HK-2 (cell line): Measurements from ENCODE around the gene ALK.

Experiments
- DNase-seq: peaks from one replicate; pipeline ENCODE4 v3.0.0-alpha.2; 2018; ENCODE audit not compliant: unreplicated experiment

Gene ALK

DNA sequence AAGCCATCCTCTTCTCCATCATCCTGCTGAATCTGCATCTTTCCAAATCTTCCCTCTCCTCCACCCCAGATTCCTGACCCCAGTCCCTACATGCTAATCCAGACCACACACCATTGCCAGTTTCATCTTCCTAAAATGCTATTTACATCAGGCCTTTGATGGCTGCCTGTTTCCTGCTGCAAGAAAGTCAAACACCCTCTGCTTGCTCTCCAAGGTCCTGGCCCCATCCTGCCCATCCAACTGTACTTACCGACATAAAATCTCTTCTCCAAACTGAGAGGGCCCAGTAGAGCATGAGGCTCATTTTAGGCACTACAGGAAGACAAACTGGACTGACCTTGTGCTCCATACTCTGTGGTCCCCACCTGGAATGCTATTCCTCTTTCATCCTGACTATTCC is 19.0 kb downstream of the ALK start:
- no peak for DNase-seq

DNA sequence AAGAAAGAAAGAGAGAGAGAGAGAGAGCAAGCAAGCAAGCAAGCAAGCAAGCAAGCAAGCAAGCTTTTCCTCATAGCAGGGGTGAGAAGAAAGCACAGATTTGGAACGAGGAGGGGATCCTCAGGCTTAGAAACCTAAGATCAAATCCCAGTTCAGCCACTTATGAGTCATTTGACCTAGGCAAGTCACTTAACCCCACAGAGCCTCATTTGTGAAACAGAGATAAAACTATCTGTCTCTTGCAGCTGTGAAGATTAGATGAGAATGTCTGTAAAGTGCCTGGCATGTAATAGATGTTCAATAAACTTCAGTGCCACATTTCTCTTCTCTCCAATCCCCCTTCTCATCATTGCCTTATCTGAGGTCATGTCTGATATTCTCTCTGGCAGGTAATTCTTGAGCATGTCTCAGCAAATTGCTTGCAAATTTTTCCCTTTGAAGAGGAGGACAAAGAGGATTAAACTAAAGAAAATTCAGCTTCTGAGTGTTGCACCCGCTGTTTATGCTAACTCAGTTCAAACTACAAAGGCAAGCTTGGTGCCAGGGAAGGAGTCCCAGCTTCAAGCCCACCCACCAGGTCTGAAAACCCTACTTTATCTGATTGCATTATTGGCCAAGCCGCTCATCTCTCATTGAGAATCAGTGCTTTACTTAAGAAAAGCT is 20.3 kb downstream of the ALK start:
- no peak for DNase-seq

DNA sequence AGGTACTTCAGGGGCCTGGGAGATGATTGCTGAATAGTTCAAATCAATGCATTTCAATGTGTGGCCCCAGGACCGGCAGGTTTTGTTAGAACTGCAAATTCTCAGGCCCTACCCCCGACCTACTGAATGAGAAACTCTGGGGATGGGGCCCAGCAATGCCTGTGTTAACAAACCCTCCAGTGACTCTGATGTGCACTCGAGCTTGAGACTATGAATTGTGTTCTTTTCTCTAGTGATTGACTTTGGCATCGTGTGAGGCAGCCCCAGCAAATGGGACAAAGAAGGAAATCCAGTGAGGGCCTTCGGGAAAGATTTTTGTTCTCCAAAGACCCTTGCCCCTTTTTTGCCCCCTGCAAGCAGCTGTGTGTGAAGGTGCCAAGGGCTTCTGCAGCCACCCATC is 22.4 kb downstream of the ALK start:
- DNase-seq, result no peak

DNA sequence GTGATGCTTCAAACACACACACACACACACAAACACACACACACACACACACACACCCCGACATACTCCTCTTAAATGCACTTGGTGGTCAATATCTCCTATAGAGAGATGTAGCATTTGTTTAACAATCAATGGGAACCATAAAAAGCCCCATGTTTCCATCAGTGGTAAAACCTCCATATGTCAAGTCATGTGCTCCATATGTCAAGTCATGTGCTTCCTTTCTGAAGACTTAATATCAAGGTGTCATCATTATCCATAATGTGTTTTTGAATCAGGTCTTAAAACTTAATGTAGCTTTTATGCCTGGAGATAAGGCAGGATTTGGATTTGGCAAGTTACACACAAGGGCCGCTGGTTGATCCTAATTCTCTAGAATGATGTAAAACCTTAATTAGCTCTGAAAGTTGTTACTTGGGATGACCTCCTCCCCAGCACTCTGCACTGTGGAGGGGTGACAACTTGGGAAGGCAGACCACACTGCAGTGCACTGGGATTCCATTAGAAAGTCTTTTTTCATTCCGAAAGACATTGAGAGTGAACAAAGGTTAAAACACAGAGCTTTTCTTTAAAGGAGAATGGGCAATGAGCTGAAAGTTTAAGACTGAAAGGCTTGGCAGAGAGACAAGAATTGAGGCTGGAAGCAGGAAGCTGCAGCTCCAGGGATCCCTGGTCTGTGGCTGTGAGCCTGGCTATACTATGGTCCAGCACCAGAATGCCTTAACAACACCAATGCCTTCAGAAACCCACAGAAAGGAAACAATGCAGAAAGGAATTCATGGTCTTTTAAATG is 26.4 kb downstream of the ALK start:
- DNase-seq, result no peak

DNA sequence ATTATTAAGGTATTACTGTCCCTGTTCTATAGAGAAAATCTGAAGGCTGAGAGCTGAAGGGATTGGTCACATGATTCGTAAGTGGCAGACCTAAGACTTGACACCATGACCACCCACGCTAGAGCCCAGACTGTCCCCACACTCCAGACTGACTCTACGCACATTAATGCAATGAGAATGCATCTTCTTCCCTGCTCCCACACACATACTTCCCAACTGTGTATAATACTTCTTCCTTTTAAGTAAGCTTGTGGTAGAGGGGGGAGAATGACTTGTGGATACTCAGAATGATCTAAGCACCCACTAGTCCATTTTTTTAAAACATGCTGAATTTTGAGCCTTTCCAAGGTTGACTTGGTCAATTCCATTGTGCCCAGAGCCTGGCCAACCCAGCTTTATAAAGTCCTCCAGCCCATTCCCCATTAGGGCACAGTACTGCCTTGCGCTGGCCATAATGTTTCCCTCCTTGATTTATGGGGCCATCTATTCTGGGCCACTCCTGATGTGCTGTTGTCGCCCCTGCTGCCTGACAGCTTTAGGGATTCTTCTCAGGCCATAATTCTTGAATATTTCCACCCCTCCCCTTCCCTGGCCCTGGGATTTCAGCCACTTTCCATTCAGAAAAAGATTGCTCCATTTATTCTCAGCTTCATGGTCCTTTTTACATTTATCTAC is 28.7 kb downstream of the ALK start:
- no peak for DNase-seq

DNA sequence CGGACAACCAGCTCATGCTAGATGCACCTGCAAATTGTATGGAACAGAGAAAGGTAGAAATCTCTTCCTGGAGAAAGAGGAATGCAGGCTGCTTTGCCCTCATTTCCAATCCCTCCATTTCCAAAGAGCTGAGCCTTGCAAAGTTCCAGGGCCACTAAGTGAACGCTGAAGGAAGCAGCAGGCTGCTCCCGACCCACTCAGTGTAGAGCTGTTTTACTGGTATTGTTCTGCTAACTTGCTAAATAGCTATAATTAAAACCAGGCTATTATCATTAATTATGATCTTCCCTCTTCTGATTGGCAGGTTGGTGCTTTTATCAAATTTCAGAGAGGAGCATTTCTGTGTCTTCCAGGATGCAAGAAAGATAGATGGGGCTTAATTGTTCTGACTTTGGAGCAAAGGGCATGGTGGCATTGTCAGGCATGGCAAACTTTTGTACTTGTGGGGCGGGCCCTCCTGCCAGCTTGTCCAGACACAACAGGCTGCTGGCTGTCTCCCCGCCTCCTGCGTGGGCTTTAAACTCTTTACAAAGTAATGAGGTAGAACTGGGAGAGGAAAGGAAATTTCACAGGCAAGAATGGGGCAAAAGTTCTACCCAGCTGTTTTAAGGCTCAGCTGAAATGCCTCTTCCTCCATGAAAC is 40.2 kb downstream of the ALK start:
- DNase-seq, result no peak

DNA sequence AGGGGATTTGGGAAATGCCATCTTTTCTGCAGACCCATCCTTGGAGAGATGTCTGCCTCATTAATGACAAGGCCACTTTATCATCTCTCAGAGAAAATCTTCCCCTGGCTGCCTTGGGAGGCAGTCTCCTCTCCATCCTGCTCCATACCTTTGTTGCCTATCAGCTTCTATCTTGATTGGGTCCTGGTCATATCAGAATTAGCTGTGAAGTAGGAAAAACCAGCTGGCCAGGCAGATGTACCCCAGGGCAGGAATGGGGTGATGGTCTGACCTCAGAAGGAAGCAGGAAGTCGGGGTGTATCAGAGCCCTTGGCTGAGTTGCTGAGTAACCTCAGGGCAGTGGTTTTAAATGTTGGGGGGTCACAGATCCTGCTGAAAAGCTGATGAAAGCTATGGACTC is 41.3 kb downstream of the ALK start:
- DNase-seq, result no peak

DNA sequence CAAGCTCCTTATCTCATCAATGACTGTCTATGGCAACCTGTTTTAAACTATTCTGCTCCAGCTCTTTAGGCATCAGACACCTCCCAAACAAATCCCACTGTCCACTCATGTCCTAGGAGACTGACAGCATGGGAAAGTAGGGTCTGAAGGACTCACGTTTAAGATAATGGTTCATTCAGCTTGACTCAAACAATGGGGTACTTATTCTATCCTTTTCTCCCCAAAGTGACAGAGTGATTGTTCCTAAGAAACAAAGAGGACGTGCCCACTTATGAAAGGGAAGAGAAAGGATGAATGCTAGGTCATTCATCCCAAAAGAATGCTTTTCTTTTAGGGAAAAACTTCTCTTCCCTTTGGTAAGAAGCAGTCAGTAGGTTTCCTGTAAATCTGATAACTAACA is 41.9 kb downstream of the ALK start:
- no peak for DNase-seq

DNA sequence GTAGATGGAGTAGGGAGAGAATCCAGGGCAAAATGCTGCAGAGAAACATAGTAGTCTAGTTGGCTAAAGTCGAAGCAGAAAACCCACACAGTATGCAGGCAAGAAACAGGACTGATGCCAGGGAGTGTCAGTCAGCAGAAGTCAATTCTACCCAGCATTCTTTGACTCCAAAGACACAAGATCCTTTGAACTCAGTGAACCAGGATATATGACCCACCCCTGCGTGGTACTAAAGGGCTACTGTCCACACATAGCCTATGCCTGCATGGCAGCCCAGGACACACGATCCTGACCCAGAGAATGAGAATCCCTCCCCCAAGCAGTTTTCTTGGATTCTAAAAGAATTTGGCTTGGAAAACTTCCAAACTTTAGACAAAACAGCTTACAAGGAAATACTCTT is 42.5 kb downstream of the ALK start:
- peak; percentile 27 for DNase-seq

DNA sequence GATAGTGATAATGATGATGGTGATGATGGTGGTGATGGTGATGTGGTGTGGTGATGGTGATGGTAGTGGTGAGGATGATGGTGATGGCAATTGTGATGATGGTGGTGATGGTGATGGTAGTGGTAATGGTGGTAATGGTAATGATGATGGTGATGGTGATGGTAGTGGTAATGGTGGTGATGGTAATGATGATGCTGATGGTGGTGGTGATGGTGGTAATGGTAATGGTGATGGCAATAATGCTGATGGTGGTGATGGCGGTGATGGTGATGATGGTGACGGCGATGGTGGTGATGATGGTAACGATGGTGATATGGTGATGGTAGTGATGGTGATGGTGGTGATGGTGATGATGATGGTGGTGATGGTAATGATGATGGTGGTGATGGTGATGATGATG is 45.0 kb downstream of the ALK start:
- no peak for DNase-seq

DNA sequence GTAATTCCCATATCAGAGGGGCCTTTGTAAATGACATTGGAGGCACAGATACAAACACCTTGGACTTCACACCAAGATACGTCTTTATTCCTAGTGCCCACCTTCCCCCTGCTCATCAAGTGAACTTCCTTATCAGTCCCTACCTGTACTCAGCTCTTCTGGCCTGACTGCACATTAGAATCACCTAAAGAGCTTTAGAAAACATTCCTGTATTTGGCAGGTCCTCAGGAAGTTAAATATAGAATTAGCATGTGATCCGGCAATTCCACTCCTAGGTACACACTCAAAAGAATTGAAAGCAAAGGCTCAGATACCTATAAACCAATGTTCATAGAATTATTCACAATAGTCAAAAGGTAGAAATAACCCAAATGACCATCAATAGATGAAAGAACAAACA is 46.6 kb downstream of the ALK start:
- no peak for DNase-seq

DNA sequence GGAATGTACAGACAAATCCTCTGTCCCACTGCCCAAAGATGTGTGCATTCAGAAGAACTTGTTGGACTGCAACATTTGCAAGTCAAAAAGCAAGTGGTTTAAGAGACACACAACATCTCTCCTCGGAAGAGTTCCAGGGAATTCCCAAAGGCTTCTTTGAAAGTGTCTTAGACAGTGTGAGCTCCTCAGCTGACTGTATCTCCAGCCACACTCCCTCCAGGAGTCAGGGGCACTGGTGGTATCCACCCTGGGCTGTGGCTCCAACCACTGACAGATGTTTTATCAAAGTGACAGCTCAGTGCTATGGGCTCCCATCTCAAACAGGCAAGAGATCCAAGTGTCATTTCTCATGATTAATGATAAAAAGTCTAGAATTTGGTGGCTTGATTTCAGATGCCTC is 48.5 kb downstream of the ALK start:
- DNase-seq, result no peak

DNA sequence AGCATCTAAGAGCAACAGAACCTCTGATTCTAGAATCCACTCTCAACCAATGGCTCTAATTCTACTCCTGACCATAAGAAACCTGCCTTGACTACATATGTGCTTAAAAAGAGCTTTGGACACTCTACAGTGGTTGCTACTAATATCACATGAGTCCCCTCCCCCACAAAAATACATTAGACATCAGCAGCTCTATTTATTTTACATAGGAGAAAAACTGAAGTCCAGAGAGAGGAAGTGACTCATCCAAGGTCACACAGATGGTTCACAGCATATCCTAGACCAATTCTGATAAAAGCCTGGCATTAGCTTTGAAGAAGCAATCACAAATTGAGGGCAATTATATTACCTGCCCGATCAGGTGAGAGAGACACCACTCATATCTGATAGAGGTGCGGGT is 49.8 kb downstream of the ALK start:
- DNase-seq, result no peak

DNA sequence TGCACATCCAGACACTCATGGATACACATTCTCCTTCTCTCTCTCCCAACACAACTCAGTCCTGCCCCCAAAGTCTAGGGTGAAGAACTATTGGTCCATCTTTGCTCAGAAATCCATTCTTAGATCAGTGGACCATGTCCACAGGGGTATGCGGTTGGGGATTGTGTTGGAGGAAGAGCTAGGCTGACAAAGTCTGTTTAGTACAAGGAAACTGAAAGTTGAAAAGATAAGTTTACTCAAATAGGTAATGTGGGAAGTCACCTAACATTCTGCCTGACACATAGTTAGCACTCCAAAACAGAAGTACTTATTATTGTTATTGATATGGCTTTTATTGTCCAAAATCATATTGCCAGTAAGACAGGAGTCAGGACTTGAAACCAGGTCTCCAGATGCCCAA is 55.9 kb downstream of the ALK start:
- DNase-seq, result no peak

DNA sequence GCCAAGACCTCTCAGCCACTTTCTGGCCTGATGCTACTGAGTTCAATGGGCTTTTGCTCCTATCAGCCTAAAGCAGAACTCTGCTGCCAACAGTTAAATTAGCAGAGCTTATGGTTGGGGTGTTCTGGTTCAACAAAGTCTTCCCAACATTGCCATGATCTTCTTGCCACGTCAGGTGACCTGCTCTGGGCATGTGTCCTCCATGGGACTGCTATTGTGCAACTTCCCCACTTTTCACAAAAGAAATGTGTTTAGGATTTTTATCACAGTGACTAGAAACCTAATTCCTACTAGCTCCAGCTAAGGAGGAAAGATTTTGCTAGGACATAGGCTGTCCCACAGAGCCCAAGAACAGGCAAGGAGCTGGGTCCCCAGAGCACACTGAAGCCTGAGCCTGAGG is 56.4 kb downstream of the ALK start:
- DNase-seq, result no peak

DNA sequence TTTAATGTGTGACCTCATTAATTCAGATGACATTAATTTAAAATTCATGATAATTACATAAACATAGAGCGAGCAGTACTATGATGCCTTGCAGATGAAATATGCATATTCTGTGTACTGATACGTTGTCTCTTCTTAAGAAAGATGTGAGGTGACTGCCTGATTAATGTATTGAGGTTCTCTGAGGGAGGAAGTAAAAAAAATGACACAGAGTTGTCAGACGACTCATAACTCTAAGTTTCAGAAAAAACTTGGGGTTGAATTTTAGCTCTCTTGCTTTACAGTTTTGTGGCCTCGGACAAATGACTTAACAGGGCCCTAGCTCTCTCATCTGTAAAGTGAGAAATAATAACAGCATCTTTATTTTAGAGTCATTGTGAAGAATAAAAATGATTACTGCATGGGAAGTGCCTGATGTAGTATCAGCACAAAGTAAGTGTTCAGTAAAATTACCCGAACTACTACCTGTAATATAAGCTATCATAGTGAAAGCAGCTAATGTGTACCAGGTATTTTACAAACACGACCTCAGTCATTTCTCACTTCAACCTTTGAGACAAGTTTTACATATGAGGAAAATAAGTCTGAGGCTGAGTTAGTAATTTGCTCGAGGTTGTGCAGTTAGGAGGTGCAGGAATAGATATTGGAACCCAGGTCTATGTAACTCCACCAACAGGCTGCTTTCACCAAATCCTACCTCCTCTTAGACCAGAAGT is 65.3 kb downstream of the ALK start:
- DNase-seq, result no peak

DNA sequence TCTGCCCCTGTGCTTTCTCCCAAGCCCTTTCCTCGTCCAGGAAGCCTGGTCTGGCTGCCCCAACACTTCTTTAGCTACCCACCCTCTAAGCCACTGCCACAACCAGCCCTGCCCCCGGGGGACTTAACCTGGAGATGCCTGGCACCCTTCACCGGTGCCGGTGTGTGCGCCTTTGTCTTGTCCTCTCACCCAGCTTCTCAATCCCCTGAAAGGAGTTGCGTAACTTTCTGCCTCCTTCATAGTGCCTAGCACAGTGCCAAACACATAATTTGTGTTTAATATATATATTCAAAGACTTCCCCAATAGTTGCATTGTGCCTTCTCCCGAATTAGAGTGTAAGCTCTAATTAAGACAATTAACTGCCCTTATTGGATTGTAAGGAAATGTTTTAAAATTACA is 70.6 kb downstream of the ALK start:
- DNase-seq, result no peak

DNA sequence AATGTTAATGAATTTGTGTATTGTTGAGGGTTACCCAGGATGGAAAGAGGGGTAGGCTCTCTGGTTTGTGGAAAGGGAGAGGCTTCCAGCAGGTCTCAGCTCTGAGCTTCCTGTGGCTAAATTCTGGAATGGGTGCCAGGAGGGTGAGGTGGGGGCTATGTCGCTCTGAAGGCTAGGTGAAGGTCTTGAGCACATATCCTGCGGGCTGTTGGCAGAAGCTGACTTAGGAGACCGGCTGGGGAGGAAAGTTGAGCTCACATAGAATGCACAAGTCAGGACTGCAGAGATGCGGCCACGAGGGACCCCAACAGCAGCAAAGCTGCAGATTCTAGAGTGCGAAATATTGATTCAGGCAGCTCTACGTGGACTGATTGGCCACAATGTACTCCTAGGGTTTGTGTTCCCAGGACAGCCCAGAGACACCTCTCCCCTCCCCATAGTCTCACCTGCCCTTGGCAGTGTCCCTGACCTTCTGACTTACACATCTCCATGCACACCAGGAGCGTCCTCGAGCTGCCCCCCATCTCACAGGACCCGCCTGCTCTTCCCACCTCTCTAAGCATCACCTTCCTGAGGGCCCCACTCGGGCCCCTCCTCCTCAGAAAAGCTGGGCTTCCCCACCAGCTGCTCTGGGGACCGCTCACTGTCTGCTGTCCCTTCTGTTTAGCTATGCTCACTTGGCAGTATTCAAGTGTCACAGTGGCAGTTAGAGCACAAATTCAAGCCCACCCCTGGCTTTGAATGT is 72.6 kb downstream of the ALK start:
- no peak for DNase-seq

DNA sequence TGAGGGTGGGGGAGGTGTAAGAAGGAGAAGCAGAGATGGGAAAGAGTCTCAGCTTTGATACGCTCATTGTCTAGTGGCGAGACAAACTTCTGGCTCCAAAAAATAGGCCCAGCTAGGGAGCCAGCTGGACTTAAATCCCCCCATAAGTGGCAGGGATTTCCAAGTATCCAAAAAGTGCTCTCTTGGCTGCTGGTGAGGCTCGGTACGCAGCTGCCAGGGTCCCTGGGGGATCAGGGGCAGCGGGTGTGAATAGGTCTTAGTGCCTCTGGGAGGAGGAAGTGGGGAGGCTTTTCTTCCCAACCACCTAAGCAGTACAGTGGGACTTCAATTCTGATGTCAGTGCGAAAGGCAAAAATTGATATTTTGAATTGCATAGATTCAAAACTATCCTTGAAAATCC is 73.5 kb downstream of the ALK start:
- no peak for DNase-seq

DNA sequence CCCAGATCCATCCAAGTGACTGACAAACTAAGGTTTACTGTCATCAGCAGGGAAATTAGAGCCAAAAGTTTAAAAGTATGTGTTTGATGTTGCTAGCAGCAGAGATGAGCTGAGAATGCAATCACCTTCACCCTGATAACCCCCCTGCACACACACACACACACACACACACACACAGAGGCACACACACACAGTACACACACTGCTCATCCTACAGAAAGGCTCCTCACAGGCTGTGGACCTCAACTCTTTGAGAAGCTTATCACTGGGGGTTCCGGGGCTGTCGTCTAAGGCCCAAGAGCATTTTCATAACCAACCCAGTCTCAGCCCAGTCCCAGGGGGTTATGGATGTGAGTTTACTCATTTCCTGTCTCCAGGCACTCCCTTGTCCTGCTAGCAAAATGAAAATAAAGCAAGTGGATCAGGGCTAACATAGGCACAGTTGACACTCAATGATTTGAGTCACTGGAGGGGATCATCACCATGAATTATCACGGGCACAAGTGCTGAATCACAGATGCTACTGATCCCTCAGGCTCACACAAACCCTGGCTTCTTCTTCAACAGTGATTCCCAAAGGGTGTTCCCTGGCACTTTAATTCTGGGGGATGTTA is 76.6 kb downstream of the ALK start:
- no peak for DNase-seq
